ENCODE data around the gene RAB31. TPM values are rescaled to one million over a fixed set of nuclear protein-coding genes. Genes with fewer than 3 reads are reported as not detected.

RAB31 gene
- total RNA-seq, 2 donors from 2014 or later = 4.7 to 16.0 TPM

DNA sequence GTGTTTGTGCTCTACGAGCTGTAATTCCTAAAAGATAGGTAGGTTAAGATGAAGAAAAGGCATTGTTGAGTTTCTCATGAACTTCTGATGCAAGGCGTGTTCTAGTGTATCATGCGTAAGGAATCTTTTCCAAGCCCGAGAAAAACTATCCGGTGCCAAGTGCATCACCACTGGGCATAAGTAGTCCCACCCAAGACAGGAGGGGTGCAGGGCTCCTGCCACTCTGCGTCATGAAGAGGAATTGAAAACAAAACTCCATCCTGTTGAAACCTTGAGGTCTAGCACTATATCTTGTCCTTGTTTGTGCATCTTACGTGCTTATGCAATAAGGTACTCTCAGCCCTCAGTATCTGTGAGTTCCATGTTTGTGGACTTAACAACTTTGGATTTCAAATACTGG is 45.7 kb downstream of the RAB31 start:
- Histone ChIP-seq H3K9me3 (no peaks in the 10 kb centered on the region), H3K4me1 (no peaks in the 10 kb centered on the region)
- intact Hi-C loops (cut with DNase I) = no loop called here

DNA sequence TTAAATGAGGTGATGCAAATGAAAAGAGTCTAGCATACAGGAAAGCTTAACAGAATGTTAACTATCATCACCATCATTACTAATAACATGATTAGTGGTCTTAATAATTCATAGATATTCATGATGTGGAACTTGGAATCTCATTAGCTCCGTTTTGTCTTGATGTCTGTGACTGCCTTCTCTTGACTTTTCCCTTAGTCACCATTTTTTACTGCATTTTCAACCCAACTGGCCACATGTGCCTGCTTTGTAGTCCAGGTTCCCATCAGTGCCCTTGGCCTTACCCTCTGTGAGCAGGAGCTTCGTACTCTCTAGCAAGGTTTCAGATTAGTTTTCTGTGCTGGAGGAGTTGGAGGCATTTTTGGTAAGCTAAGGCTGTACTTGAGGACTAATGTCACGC is 47.0 kb downstream of the RAB31 start:
- intact Hi-C loops (cut with DNase I) = no loop called here
- no peaks in the 10 kb centered on the region for H3K4me1 ChIP-seq

More for the DNA sequence above, 45.7 kb downstream of the RAB31 start:
- no peak for DNase-seq
- TF ChIP-seq, protein P1, sequence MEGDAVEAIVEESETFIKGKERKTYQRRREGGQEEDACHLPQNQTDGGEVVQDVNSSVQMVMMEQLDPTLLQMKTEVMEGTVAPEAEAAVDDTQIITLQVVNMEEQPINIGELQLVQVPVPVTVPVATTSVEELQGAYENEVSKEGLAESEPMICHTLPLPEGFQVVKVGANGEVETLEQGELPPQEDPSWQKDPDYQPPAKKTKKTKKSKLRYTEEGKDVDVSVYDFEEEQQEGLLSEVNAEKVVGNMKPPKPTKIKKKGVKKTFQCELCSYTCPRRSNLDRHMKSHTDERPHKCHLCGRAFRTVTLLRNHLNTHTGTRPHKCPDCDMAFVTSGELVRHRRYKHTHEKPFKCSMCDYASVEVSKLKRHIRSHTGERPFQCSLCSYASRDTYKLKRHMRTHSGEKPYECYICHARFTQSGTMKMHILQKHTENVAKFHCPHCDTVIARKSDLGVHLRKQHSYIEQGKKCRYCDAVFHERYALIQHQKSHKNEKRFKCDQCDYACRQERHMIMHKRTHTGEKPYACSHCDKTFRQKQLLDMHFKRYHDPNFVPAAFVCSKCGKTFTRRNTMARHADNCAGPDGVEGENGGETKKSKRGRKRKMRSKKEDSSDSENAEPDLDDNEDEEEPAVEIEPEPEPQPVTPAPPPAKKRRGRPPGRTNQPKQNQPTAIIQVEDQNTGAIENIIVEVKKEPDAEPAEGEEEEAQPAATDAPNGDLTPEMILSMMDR (IDR thresholded peaks at IDR 0.05) = no peak
- H3K4me3 ChIP-seq = no peak overlapping the region
- no peak overlapping the region for H3K27ac ChIP-seq
- H3K9ac ChIP-seq (ENCODE audit: low read depth in 2 of 2, low read length in 2 of 2) = no peak overlapping the region
- H3K27me3 ChIP-seq = no peaks in the 10 kb centered on the region
- H3K36me3 ChIP-seq = no peaks in the 10 kb centered on the region

DNA sequence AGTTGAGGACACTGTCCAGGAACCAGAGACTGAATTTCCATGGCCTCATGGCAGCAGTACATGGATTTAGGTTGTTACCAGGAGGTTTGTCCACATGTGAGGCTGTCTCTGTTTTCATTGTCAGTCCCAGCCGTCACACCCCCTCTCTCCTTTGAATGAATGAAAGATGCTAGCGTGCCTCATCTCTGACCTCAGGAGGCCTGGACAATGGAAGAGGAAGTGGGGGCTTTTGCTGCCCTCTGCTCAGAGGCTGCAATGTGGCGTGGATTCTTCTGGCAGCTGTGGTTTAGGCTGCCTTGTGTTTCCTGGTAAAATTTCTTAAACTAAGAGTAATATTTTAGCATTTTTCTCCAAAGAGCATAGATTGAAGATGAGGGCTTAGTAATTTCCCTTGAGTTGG is 47.5 kb downstream of the RAB31 start:
- no peaks in the 10 kb centered on the region for H3K27me3 ChIP-seq
- H3K4me1 ChIP-seq = no peaks in the 10 kb centered on the region
- intact Hi-C loops (cut with DNase I) = no loop called here
- no peak for DNase-seq
- no peaks in the 10 kb centered on the region for H3K36me3 ChIP-seq
- no peak overlapping the region for H3K4me3 ChIP-seq
- H3K27ac ChIP-seq = no peak overlapping the region
- TF ChIP-seq, protein P1 (IDR thresholded peaks at IDR 0.05) = no peak
- H3K9ac ChIP-seq (ENCODE audit: low read depth in 2 of 2, low read length in 2 of 2) = no peak overlapping the region
- H3K9me3 ChIP-seq = no peaks in the 10 kb centered on the region

More for the DNA sequence above, 47.0 kb downstream of the RAB31 start:
- Histone ChIP-seq H3K4me3 (no peak overlapping the region), H3K9me3 (no peaks in the 10 kb centered on the region), H3K36me3 (no peaks in the 10 kb centered on the region), H3K27me3 (no peaks in the 10 kb centered on the region), H3K27ac (no peak overlapping the region), H3K9ac (ENCODE audit: low read depth in 2 of 2, low read length in 2 of 2) (no peak overlapping the region)
- TF ChIP-seq, protein P1 (IDR thresholded peaks at IDR 0.05) = no peak
- DNase-seq = no peak

DNA sequence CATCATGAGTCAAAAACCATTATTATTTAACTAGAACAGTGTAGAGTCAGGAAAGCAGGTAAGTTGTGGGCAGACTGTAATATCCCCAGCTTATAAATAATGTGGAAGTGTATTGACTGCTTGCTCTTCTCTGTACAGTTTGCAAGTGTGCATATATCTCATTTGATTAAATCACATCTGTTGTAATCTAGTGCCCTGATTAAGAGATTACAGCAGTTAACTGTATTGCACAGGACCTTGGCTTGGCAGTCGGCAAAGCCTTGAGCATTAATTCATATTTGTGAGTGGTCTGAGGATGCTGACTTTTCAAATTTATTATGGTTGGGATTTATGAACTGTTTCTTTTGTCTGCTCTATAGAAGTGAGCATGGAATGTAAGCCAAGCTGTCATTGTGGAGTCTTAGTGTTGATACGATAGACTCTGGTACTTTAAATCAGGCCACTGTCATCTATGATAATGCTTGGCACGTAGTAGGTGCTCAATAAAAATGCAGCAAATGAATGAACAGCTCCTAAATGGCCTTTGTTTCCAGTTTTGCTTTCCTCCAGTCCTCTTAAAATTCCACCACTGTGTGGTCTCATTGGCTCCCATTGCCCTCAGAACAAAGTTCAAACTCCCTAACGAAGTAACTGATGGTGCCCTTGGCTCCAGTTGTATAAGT is 48.3 kb downstream of the RAB31 start:
- Histone ChIP-seq H3K9ac (ENCODE audit: low read depth in 2 of 2, low read length in 2 of 2) (no peak overlapping the region), H3K36me3 (no peaks in the 10 kb centered on the region), H3K4me1 (no peaks in the 10 kb centered on the region), H3K9me3 (no peaks in the 10 kb centered on the region), H3K4me3 (no peak overlapping the region), H3K27me3 (no peaks in the 10 kb centered on the region), H3K27ac (no peak overlapping the region)
- no peak for DNase-seq
- TF ChIP-seq, protein P1 (IDR thresholded peaks at IDR 0.05) = no peak
- intact Hi-C loops (cut with DNase I) = no loop called here

DNA sequence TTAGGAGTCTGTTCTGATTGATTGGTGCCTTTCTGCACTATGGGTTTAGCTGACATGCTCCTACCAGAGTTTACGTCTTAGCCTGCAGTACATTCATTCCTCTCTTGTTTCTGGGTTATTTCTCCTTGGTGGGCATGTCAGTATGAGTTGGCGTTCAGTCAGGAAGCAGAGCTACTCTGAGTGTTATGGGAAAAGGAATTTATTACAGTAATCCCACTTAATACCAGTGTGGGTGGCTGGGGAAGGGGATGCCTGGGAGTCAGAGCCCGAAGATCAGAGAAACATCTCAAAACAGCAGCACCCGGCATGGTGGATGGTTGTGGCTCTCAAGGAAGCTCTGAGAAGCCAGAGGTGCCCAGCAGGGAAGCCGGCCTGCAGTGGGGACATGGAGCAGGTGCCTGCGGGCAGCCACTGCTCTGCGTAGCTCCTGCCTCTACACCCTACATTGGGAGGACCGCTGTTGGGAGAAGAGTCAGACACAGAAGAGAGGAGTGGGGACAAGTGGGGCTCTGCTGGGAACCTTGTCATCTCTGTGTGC is 48.9 kb downstream of the RAB31 start:
- H3K4me3 ChIP-seq = no peak overlapping the region
- intact Hi-C loops (cut with DNase I) = no loop called here
- H3K9me3 ChIP-seq = no peaks in the 10 kb centered on the region
- no peaks in the 10 kb centered on the region for H3K36me3 ChIP-seq
- H3K9ac ChIP-seq (ENCODE audit: low read depth in 2 of 2, low read length in 2 of 2) = no peak overlapping the region
- H3K4me1 ChIP-seq = no peaks in the 10 kb centered on the region
- no peak for DNase-seq
- H3K27me3 ChIP-seq = no peaks in the 10 kb centered on the region
- no peak overlapping the region for H3K27ac ChIP-seq
- TF ChIP-seq, protein P1 (IDR thresholded peaks at IDR 0.05) = no peak

Data from colonic mucosa (tissue), 4 donors.